ENCODE results near the gene FMNL2.

DNA sequence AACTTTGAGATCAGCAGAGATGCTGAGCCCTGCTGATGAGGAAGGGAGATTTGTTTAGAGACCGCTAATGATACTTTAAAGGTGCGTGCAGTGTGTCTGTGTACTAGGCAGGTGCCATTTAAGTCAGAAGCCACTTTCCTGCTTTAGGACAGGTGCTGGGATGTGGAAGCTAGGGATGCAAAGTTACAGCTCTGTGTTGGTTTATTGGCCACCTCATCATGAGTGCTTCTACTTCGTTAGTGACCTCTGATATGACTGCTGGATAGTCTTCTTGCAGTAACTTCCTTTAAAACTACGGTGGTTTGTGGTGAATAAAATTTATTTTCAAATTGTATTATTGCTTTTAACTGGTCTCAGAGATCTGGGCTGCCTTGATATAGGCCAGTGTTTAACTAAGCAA lies 44.1 kb downstream of the FMNL2 start:
- TF ChIP-seq, protein P1, sequence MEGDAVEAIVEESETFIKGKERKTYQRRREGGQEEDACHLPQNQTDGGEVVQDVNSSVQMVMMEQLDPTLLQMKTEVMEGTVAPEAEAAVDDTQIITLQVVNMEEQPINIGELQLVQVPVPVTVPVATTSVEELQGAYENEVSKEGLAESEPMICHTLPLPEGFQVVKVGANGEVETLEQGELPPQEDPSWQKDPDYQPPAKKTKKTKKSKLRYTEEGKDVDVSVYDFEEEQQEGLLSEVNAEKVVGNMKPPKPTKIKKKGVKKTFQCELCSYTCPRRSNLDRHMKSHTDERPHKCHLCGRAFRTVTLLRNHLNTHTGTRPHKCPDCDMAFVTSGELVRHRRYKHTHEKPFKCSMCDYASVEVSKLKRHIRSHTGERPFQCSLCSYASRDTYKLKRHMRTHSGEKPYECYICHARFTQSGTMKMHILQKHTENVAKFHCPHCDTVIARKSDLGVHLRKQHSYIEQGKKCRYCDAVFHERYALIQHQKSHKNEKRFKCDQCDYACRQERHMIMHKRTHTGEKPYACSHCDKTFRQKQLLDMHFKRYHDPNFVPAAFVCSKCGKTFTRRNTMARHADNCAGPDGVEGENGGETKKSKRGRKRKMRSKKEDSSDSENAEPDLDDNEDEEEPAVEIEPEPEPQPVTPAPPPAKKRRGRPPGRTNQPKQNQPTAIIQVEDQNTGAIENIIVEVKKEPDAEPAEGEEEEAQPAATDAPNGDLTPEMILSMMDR (IDR thresholded peaks at IDR 0.05; ENCODE audit: poor library complexity, severe bottlenecking) = no peak
- TF ChIP-seq EZH2 (IDR thresholded peaks at IDR 0.05; ENCODE audit: borderline replicate concordance, insufficient read depth, low read length, poor library complexity, severe bottlenecking) (no peak), POLR2AphosphoS5 (IDR thresholded peaks at IDR 0.05) (no peak), TAF1 (IDR thresholded peaks at IDR 0.05; ENCODE audit: low read depth) (no peak), SMC3 (conservative IDR thresholded peaks at IDR 0.05; ENCODE audit: poor library complexity) (no peak), MXI1 (conservative IDR thresholded peaks at IDR 0.05; ENCODE audit: poor library complexity, severe bottlenecking) (no peak), EP300 (conservative IDR thresholded peaks at IDR 0.05; ENCODE audit: poor library complexity, severe bottlenecking) (no peak)
- TF ChIP-seq, protein P2, sequence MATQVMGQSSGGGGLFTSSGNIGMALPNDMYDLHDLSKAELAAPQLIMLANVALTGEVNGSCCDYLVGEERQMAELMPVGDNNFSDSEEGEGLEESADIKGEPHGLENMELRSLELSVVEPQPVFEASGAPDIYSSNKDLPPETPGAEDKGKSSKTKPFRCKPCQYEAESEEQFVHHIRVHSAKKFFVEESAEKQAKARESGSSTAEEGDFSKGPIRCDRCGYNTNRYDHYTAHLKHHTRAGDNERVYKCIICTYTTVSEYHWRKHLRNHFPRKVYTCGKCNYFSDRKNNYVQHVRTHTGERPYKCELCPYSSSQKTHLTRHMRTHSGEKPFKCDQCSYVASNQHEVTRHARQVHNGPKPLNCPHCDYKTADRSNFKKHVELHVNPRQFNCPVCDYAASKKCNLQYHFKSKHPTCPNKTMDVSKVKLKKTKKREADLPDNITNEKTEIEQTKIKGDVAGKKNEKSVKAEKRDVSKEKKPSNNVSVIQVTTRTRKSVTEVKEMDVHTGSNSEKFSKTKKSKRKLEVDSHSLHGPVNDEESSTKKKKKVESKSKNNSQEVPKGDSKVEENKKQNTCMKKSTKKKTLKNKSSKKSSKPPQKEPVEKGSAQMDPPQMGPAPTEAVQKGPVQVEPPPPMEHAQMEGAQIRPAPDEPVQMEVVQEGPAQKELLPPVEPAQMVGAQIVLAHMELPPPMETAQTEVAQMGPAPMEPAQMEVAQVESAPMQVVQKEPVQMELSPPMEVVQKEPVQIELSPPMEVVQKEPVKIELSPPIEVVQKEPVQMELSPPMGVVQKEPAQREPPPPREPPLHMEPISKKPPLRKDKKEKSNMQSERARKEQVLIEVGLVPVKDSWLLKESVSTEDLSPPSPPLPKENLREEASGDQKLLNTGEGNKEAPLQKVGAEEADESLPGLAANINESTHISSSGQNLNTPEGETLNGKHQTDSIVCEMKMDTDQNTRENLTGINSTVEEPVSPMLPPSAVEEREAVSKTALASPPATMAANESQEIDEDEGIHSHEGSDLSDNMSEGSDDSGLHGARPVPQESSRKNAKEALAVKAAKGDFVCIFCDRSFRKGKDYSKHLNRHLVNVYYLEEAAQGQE (IDR thresholded peaks at IDR 0.05; ENCODE audit: borderline replicate concordance) = no peak
